ENCODE measurements around the gene GPATCH2L.

GRCh38 chr14:76168531-76168930 is 16.8 kb downstream of the GPATCH2L start:
- TF ChIP-seq CTCF (IDR thresholded peaks at IDR 0.05) (no peak), POLR2AphosphoS5 (IDR thresholded peaks at IDR 0.05) (no peak), POLR2A (IDR thresholded peaks at IDR 0.05) (no peak), EP300 (IDR thresholded peaks at IDR 0.05; ENCODE audit: low read depth) (no peak)
